Stimulated activated CD8-positive, alpha-beta memory T cell treated with anti-CD3 and anti-CD28 coated beads, Interleukin-7, amount 100 ng/mL, for 48 hours (primary cell): Measurements from ENCODE around the gene MC1R.

Experiments used
- DNase-seq, 2 donors: peaks; one replicate each; pipeline ENCODE4 v3.0.0-alpha.2; 2020; ENCODE audit warnings: low read depth in 1 of 2; ENCODE audit errors: extremely low read depth in 1 of 2

The MC1R gene

GRCh38 chr16:89895482-89896250, 23.0 kb upstream of the MC1R start:
- DNase-seq: no peak

- DNase-seq: no peak
Observed at GRCh38 chr16:89897204-89897603, 21.5 kb upstream of the MC1R start.

- DNase-seq: no peak
Observed at GRCh38 chr16:89898201-89898967, 20.3 kb upstream of the MC1R start.

DNA sequence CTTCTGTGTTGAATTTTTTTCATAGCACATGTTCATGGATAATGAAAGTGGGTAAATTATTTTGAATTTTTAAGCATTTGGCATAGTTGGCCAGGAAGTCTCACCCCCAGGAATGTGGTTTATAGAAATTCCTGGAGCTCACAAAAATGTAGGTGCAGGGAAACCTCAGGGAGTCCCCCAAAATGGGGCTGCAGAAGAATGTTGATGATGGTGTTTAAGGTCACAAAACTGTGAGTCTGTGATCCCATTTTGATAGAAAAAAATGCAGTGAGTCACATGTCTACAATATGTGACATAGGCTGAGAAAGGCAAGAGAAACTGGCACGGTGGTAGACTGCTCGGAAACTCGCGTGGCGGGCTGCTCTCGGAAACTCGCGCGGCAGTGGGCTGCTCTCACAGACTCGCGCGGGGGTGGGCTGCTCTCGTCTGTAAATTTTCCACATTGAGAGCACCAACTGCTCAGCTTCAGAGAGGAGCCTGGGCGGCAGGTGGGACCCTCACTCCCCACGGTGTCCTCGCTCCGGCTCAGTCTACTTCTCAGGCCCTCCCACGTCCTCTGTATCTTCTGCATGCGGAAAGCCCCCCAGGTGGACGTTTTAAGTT, 18.7 kb upstream of the MC1R start:
- DNase-seq: no peak

DNA sequence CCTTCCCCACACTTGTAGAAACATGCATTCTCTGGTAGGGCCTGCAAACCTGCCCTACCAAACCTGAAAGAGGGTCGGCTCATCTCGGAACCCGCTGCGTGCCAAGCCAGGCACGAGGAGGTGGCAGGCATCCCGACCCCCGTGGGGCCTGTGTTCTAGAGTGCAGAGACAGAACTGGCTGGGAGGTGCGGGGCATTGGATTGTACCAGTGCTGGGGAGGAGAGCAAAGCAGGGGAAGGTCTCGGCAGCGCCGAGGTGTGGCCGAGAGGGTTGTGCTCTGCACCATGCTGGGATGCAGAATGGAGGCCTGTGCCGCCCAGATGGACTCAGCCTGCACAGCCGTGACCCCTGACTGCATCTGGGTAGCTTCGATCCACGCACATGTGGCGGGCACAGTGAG, 17.8 kb upstream of the MC1R start:
- no peak for DNase-seq

GRCh38 chr16:89902980-89903379, 15.7 kb upstream of the MC1R start:
- DNase-seq: no peak

- no peak for DNase-seq
Observed at GRCh38 chr16:89903908-89904515, 14.7 kb upstream of the MC1R start.

- DNase-seq: no peak
Observed at GRCh38 chr16:89904606-89905510, 13.8 kb upstream of the MC1R start.

DNA sequence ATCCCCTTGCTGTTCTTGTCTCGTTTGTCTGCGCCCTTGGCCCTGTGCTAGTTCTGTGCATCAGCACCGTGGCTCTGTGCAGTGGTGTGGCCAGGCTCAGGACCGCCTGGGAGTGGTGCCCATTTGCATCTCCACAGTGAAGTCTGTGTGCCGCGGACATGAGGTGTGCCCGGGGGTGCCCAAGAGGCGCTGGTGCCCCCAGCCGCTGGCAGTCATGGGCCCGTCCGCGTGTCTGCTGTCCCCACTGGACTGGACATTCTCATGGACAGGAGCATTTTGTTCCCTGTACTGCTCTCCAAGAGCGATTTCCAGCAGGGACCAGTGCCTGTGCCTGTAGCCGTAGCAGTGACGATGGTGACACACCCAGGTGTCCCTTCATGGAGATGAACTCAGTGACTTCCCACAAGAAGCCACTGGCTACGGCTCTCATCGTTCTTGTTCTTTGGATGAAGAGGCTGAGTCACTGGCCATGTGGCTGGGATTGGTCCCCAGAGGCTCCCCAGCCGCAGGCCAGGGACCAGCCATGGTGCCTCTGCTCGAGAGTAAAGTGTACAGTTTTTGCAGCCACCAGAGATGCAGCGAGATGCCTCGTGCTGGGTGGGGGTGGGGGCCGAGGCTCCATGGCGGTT, 13.0 kb upstream of the MC1R start:
- DNase-seq: no peak

GRCh38 chr16:89906140-89907025, 12.3 kb upstream of the MC1R start:
- DNase-seq: no peak

DNA sequence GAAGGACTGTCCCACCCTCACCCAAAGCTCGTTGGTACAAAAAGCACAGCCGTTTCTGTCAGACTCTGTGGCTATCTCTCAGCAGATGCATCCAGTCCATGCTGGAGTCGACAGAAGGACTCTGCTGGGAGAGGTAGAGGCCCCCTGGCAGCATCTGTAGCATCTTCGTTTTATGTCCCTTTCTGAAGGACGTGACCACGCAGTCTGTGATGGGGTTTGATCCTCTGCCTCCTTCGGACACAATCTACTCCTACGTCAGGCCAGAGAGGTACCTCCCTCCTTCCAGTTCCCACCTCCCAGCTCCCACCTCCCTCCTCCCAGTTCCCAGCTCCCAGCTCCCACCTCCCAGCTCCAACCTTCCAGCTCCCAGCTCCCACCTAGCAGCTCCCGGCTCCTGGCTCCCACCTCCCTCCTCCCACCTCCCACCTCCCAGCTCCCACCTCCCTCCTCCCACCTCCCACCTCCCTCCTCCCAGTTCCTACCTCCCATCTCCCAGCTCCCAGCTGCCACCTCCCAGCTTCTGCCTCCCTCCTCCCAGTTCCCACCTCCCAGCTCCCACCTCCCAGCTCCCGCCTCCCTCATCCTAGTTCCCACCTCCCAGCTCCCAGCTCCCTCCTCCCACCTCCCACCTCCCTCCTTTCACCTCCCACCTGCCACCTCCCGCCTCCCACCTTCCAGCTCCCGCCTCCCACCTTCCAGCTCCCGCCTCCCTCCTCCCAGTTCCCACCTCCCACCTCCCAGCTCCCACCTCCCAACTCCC, 11.4 kb upstream of the MC1R start:
- no peak for DNase-seq

DNA sequence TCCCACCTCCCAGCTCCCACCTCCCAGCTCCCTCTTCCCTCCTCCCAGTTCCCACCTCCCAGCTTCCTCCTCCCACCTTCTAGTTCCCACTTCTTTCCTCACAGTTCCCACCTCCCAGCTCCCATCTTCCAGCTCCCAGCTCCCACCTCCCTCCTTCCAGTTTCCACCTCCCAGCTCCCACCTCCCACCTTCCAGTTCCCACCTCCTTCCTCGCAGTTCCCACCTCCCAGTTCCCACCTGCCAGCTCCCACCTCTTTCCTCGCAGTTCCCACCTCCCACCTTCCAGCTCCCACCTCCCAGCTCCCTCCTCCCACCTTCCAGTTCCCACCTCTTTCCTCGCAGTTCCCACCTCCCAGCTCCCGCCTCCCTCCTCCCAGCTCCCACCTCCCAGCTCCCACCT, 10.4 kb upstream of the MC1R start:
- no peak for DNase-seq

GRCh38 chr16:89909777-89910716, 8.6 kb upstream of the MC1R start:
- DNase-seq: no peak

DNA sequence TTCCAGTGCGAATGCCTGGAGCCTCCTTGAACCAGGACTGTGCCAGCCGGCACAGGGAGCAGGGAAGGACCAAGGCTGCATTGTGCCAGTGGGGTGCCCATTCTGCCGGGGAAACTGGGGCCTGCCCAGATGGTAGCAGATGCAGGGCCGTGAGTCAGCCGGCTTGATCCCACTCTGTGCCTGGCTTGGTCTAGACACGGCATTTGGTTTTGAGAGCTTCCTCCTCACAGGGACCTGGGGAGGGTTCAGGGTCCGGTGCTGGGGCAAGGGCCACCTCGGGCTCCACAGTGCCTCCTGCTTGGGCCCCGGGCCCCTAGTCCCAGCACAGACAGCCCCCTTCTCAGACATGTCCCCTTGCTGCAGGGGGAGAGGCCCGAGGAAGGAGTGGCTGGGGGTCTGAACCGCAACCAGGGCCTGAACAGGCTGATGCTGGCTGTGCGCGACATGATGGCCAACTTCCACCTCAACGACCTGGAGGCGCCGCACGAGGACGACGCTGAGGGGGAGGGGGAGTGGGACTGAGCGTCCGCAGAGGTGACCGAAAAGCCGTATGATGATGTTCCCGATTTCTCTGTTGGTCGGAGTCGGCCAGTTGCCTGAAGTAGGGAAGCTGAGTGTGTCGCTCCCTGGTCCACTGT, 7.8 kb upstream of the MC1R start:
- DNase-seq: no peak

DNA sequence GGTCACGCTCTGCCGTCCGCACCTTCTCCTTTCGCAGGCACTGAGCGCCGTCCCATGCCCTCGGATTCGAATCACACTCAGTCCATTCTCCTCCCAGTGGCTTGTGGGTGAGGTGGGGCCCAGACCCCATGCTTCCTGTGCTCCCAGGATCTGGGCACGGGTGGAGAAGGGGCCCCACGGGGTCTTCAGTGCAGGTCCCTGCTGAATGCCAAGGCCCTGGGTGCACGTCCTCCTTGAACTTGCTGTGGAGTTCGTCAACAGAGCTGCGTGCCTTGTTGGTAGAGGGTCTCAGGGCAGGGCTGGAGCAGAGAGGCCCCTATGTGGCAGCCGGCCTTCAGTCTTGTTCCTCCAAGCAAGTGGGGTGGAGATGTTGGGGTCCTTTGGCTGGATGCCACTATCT, 7.3 kb upstream of the MC1R start:
- no peak for DNase-seq

DNA sequence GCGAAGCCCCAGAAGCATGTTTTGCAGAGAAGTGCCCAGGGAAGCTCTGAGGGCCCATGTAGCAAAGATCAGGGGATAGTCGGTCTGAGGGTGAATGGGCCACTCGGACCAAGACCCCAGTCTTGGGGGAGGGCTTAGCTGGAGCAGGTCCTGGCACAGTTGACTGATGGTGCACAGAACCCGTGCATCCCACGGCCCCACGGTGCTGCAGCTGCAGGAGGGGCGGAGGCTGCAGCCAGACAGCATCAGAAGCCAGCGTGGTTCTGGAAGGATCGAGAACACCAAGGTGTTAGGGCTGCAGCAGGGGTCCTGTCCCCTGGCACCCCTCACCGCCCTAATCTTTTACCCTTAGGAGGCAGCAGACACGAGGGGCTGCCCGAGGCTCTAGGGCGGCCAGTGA, 6.5 kb upstream of the MC1R start:
- DNase-seq: no peak

GRCh38 chr16:89912627-89913026, 6.0 kb upstream of the MC1R start:
- DNase-seq: no peak
